GM12878 (cell line): ENCODE data around the gene ZBTB5. TPM values are rescaled to one million over a fixed set of nuclear protein-coding genes. Genes with fewer than 3 reads are reported as not detected.
A peak's percentile ranks its signal among the peaks of the same experiment; 100 is the strongest.

ENCODE experiments used
- BCL3 ChIP-seq: IDR thresholded peaks from 2 replicates; pipeline ENCODE4 v1.6.1; 2011; ENCODE audit warnings: borderline replicate concordance, low read depth, mild to moderate bottlenecking, moderate library complexity, low read length; ENCODE audit not compliant: insufficient read depth, poor library complexity, severe bottlenecking
- CHD4 ChIP-seq: fragments of 200-600 bp; sonication (generic); IDR thresholded peaks from 2 replicates; pipeline ENCODE4 v1.6.1; 2016; ENCODE audit warnings: mild to moderate bottlenecking
- EED ChIP-seq: sonication (generic); IDR thresholded peaks from 2 replicates; pipeline ENCODE4 v1.6.1; 2016; ENCODE audit warnings: antibody characterized with exemption, low read depth
- HDAC6 ChIP-seq: fragments of 200-600 bp; sonication (generic); IDR thresholded peaks from one replicate; pipeline ENCODE4 v1.8.0; 2017; ENCODE audit warnings: antibody characterized with exemption; ENCODE audit not compliant: unreplicated experiment
- IKZF2 ChIP-seq, 2 experiments: fragments of 450-650 bp; IDR thresholded peaks; 2 replicates each; pipeline ENCODE4 v1.6.1; 2017; ENCODE audit warnings: mild to moderate bottlenecking in 2 of 2, moderate library complexity in 2 of 2
- LARP7 ChIP-seq: fragments of 450-650 bp; IDR thresholded peaks from 2 replicates; pipeline ENCODE4 v1.6.1; 2017; ENCODE audit warnings: mild to moderate bottlenecking
- PKNOX1 ChIP-seq: fragments of 450-650 bp; IDR thresholded peaks from 2 replicates; pipeline ENCODE4 v1.6.1; 2016; ENCODE audit warnings: mild to moderate bottlenecking
- POLR2AphosphoS2 ChIP-seq: IDR thresholded peaks from 2 replicates; pipeline ENCODE4 v1.6.1; 2011; ENCODE audit warnings: low read depth, mild to moderate bottlenecking, low read length, improper control_type of control experiment, moderate library complexity
- RBBP5 ChIP-seq: fragments of 200-600 bp; sonication (generic); conservative IDR thresholded peaks from 2 replicates; pipeline ENCODE4 v1.6.1; 2016
- SIN3A ChIP-seq: IDR thresholded peaks from 2 replicates; pipeline ENCODE4 v1.6.1; 2012; ENCODE audit warnings: low read depth, low read length, improper control_type of control experiment
- TBL1XR1 ChIP-seq: IDR thresholded peaks from 2 replicates; pipeline ENCODE4 v1.6.1; 2012; ENCODE audit warnings: low read depth, low read length, improper control_type of control experiment
- TCF12 ChIP-seq: IDR thresholded peaks from 2 replicates; pipeline ENCODE4 v1.6.1; 2011; ENCODE audit warnings: low read depth, mild to moderate bottlenecking, low read length
- ZBTB40 ChIP-seq: fragments of 450-650 bp; IDR thresholded peaks from 2 replicates; pipeline ENCODE4 v1.6.1; 2016; ENCODE audit warnings: mild to moderate bottlenecking, moderate library complexity, borderline replicate concordance
- ZNF687 ChIP-seq: fragments of 450-650 bp; IDR thresholded peaks from 2 replicates; pipeline ENCODE4 v1.6.1; 2017; ENCODE audit warnings: mild to moderate bottlenecking, moderate library complexity
- polyA plus RNA-seq, 11 experiments: library from polyadenylated mRNA; depleted of rRNA in 4 of 11; unstranded in 6 of 11; stranded (reverse) in 5 of 11; fragments of >200 nt; fragmentation: Nextera tagmentation in 4 of 11; fragmentation: Illumina TruSeq in 1 of 11; extraction: Ambion mirVana in 4 of 11; extraction: Trizol in 1 of 11; gene quantifications; 1 replicate in 1 of 11; 2 replicates in 10 of 11; pipeline versions ENCODE4 v1.2.1 to v1.2.3, GENCODE V29; 2011 to 2016; ENCODE audit warnings: inconsistent platforms in 2 of 11, missing spikeins in 2 of 11, low read depth in 1 of 11
- total RNA-seq, 4 experiments: library from RNA; depleted of rRNA in 3 of 4; stranded (reverse); fragments of >200 nt in 3 of 4; fragmentation: Illumina TruSeq in 1 of 4; extraction: Trizol in 1 of 4; gene quantifications; 2 replicates each; pipeline versions ENCODE4 v1.2.1 to v1.2.3, GENCODE V29; 2013 to 2021
- TF ChIP-seq, protein P1 (sequence below): fragments of 450-650 bp; IDR thresholded peaks from 2 replicates; pipeline ENCODE4 v1.6.1; 2016; ENCODE audit warnings: mild to moderate bottlenecking
- TF ChIP-seq, protein P2 (sequence below): IDR thresholded peaks from 2 replicates; pipeline ENCODE4 v1.6.1; 2011; ENCODE audit warnings: low read depth, mild to moderate bottlenecking, low read length, moderate library complexity, borderline replicate concordance; ENCODE audit errors: extremely low read depth

Gene ZBTB5
- total and polyA plus RNA-seq, 10 of the 15 experiments (the other 5 are each of a cell fraction or from before 2014, with no cell fraction given) = 1.4 to 32.5 (median 12.1) TPM

GRCh38 chr9:37415011-37415719 is 50.1 kb downstream of the ZBTB5 start (continued):
- TF ChIP-seq ZBTB40 (no peak), ZNF687 (0 out of 2 replicates have a peak, but pooled peaks have one; percentile 27), IKZF2 (IDR thresholded peaks at IDR 0.05) (peak in 1 of 2 experiments; percentile 23; a peak in 1 of 4 replicates), TBL1XR1 (no peak), HDAC6 (no peak), CHD4 (no peak), RBBP5 (no peak), EED (no peak), TCF12 (no peak), SIN3A (no peak), LARP7 (no peak), PKNOX1 (peak; percentile 22; the same call in 1 of the 2 replicates), POLR2AphosphoS2 (no peak), BCL3 (no peak)
- TF ChIP-seq, protein P1, sequence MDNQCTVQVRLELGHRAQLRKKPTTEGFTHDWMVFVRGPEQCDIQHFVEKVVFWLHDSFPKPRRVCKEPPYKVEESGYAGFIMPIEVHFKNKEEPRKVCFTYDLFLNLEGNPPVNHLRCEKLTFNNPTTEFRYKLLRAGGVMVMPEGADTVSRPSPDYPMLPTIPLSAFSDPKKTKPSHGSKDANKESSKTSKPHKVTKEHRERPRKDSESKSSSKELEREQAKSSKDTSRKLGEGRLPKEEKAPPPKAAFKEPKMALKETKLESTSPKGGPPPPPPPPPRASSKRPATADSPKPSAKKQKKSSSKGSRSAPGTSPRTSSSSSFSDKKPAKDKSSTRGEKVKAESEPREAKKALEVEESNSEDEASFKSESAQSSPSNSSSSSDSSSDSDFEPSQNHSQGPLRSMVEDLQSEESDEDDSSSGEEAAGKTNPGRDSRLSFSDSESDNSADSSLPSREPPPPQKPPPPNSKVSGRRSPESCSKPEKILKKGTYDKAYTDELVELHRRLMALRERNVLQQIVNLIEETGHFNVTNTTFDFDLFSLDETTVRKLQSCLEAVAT = 0 out of 2 replicates have a peak, but pooled peaks have one; percentile 21
- TF ChIP-seq, protein P2, sequence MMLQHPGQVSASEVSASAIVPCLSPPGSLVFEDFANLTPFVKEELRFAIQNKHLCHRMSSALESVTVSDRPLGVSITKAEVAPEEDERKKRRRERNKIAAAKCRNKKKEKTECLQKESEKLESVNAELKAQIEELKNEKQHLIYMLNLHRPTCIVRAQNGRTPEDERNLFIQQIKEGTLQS = no peak
